Tibial artery (tissue), 4 donors: ENCODE measurements around the gene MARCHF11.

Source experiments
- DNase-seq, 2 donors: peaks; one replicate each; pipeline ENCODE4 v3.0.0-alpha.2; 2019
- H3K27ac ChIP-seq, 2 donors: fragments of 200-600 bp; sonication (generic) in 1 of 2; 1 replicate in 1 of 2; 2 replicates in 1 of 2; pipeline ENCODE4 v1.5.1; 2018 to 2019; ENCODE audit warnings: mild to moderate bottlenecking in 1 of 2
- H3K27me3 ChIP-seq, 2 donors: fragments of 200-600 bp; sonication (generic) in 1 of 2; one replicate each; pipeline versions ENCODE4 v1.5.1 to v1.6.0; 2016 to 2019
- H3K36me3 ChIP-seq, 3 donors: fragments of 200-600 bp; sonication (generic) in 2 of 3; one replicate each; pipeline ENCODE4 v1.5.1; 2016 to 2019; ENCODE audit warnings: mild to moderate bottlenecking in 2 of 3
- H3K4me1 ChIP-seq, 4 donors: fragments of 200-600 bp; sonication (generic) in 2 of 4; 1 replicate in 3 of 4; 2 replicates in 1 of 4; pipeline ENCODE4 v1.5.1; 2016 to 2019
- H3K4me3 ChIP-seq, 2 donors: fragments of 200-600 bp; sonication (generic) in 1 of 2; 1 replicate in 1 of 2; 2 replicates in 1 of 2; pipeline ENCODE4 v1.5.1; 2018 to 2019; ENCODE audit warnings: mild to moderate bottlenecking in 2 of 2
- H3K9me3 ChIP-seq, 3 donors: fragments of 200-600 bp; sonication (generic) in 1 of 3; one replicate each; pipeline ENCODE4 v1.5.1; 2016 to 2019
- intact Hi-C: fragments of 100-400 bp; cut with DNase I; formaldehyde crosslinking; loops from one replicate; pipeline ENCODE4 v1.15.0; 2023; ENCODE audit warnings: low total_unique reads
- TF ChIP-seq, protein P1 (sequence below), 2 experiments: fragments of 200-600 bp in 1 of 2; fragments of 450-650 bp in 1 of 2; IDR thresholded peaks; one replicate each; pipeline ENCODE4 v1.5.1; 2017 to 2019; ENCODE audit warnings: antibody characterized with exemption in 2 of 2, mild to moderate bottlenecking in 1 of 2, moderate library complexity in 1 of 2

Gene MARCHF11

DNA sequence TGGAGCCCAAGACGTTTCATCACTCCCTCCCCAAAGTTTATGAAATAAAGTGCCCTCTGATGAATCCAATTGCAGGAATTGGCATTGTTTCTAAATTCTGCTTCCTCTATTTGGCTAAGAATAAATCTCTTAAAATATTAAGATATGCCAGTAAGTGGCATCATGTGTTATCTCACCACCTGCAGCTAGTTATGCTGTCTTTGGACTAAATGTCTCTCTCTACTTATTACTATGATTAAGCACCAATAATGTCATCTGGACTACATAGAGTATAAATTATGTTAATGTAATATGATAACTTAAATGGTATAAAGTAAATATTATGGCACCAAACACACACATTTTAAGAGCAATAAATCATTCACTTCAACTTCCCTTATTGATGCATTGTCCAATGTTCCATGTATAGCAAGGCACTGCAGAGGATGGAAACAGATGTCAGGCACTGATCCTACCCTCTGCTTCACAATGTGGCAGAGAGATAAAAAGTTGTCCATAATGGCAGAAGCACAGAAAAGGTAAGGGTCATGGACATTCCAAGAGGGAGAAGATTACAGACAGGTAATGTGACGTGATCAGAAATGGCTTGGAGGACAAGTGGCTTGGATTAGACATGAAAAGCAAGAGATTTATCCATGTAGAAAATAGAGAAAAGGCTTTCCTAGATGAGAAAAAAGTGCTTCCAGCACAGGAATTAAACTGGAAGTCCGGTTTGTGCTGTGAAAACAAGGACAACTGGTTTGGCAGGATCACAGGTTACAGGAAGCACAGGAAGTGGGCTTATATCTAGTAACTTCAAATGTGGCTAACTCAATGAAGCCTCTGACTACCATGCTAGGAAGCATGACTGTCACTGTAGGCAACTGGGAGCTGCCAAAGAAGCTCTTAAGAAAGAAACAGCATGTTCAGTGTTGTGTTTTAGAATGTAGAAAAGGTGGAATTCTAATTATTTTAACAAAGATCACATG is 26.7 kb downstream of the MARCHF11 start:
- H3K27ac ChIP-seq: no peak overlapping the region
- no peaks in the 10 kb centered on the region for H3K27me3 ChIP-seq
- no peak for DNase-seq
- H3K4me3 ChIP-seq: no peak overlapping the region
- H3K4me1 ChIP-seq: no peaks in the 10 kb centered on the region
- intact Hi-C loops: no loop called here
- no peaks in the 10 kb centered on the region for H3K36me3 ChIP-seq
- TF ChIP-seq, protein P1, sequence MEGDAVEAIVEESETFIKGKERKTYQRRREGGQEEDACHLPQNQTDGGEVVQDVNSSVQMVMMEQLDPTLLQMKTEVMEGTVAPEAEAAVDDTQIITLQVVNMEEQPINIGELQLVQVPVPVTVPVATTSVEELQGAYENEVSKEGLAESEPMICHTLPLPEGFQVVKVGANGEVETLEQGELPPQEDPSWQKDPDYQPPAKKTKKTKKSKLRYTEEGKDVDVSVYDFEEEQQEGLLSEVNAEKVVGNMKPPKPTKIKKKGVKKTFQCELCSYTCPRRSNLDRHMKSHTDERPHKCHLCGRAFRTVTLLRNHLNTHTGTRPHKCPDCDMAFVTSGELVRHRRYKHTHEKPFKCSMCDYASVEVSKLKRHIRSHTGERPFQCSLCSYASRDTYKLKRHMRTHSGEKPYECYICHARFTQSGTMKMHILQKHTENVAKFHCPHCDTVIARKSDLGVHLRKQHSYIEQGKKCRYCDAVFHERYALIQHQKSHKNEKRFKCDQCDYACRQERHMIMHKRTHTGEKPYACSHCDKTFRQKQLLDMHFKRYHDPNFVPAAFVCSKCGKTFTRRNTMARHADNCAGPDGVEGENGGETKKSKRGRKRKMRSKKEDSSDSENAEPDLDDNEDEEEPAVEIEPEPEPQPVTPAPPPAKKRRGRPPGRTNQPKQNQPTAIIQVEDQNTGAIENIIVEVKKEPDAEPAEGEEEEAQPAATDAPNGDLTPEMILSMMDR (IDR thresholded peaks at IDR 0.05): no peak
- no peaks in the 10 kb centered on the region for H3K9me3 ChIP-seq

DNA sequence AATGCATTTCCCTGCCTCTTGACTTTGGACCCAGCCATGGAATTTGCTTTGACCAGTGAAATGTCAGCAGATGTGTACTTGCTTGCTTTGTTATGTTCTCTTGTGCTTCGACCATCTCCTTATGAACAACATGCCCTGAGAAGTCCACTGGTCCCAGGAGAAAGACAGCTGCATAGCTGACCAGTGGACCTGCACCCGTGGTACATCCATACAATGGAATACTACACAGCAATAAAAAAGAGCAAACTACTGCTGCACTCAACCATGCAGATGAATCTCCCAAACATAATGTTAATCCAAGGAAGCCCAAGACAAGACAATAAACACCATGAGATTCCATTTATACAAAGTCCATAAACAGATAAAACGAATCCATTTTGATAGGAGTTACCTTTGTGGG is 30.0 kb downstream of the MARCHF11 start:
- Histone ChIP-seq H3K36me3 (no peaks in the 10 kb centered on the region), H3K4me1 (no peaks in the 10 kb centered on the region), H3K9me3 (no peaks in the 10 kb centered on the region), H3K27ac (no peak overlapping the region), H3K27me3 (no peaks in the 10 kb centered on the region), H3K4me3 (no peak overlapping the region)
- DNase-seq: no peak
- TF ChIP-seq, protein P1 (IDR thresholded peaks at IDR 0.05): no peak
- intact Hi-C loops: no loop called here

DNA sequence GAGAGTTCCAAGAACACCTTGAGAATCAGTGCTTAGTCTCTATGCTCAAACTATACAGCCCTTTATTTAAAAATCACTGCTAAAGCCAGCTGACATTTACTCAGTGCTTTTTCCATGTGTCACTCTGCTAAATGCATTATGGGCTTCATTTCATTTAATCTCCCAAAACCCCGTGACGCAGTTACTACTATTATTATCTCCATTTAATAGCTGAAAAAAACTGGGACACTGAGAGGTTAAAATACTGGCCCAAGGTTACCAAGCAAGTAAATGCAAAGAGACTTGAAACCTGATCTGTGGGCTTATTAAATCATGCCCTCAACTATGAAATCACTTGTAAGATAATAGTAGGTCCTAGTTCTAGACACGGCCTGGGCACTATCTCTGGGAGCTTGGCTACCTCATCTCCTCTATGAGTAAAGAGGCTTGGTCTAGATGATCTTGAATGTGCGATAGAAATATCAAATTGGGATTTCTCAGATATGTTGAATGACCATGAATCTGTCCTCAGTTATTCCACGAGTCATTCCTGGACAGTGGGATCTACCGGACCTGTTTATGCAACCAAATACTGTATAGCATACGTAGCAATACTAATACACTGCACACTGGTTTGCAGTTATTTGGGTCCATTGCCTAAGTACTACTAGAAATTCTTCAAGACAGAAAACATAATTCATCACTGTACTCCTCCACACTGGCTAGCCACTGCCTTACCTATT is 32.3 kb downstream of the MARCHF11 start:
- H3K4me1 ChIP-seq: no peaks in the 10 kb centered on the region
- no peak overlapping the region for H3K27ac ChIP-seq
- no peak overlapping the region for H3K4me3 ChIP-seq
- TF ChIP-seq, protein P1 (IDR thresholded peaks at IDR 0.05): no peak
- H3K27me3 ChIP-seq: no peaks in the 10 kb centered on the region
- intact Hi-C loops: no loop called here
- no peak for DNase-seq
- H3K36me3 ChIP-seq: no peaks in the 10 kb centered on the region
- H3K9me3 ChIP-seq: no peaks in the 10 kb centered on the region

DNA sequence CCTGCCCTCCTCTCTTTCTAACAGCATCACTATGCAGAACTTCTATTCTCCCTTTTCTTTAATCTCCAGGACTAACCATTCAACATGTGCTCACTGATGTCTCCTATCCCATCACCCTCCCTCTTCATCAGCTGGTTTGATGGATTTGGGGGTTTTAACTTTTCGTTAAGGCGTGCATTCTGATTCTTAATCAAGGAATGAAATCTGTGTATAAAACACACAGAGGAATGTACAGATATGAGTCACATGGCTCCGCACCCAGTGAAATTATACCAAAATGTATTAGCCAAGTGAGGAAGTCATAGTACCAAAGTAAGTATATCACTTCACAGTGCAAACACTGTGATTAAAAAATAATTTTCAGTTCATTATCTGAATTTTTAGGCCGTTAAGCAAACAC is 35.2 kb downstream of the MARCHF11 start:
- Histone ChIP-seq H3K27ac (no peak overlapping the region), H3K9me3 (no peaks in the 10 kb centered on the region), H3K27me3 (no peaks in the 10 kb centered on the region), H3K36me3 (no peaks in the 10 kb centered on the region), H3K4me3 (no peak overlapping the region), H3K4me1 (no peaks in the 10 kb centered on the region)
- TF ChIP-seq, protein P1 (IDR thresholded peaks at IDR 0.05): no peak
- intact Hi-C loops: no loop called here
- DNase-seq: no peak

DNA sequence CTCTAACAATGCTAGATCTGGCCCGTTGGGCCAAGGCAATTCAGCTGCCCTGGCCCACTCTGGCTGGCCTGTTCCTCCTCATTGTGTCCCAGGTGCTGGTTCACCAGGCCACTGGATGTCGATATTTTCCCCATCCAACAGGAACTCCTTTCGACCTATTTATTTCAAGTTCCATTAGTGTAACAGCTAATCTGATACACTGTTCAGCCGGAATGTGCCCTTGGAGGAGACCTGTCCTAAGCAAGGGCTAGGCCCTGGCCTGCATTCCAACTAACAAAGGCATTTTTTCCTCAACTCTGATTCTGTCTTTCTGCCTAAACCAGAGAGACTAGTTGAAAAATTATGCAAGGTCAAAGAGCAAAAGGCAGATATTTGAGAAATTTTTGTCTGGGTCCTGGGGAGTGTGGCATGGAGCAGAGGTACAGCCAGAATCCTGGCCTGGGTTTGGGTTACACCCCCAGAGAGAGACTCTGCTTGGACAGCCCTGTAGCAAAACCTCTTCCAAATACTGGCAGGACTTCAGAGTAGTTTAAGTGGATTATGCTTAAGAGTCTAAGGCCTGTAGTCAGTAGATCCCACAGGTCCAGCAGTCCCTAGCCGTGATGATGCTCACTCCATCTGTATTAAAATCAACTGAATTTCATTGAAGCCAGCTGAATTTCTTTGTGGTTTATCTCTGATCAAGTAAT is 36.1 kb downstream of the MARCHF11 start:
- intact Hi-C loops: no loop called here
- Histone ChIP-seq H3K4me1 (no peaks in the 10 kb centered on the region), H3K4me3 (no peak overlapping the region), H3K36me3 (no peaks in the 10 kb centered on the region), H3K27me3 (no peaks in the 10 kb centered on the region), H3K9me3 (peaks cover 0 to 1% (median 0%) of the 10 kb centered on the region in 3 donors), H3K27ac (no peak overlapping the region)
- no peak for DNase-seq
- TF ChIP-seq, protein P1 (IDR thresholded peaks at IDR 0.05): no peak
